Suprapubic skin (tissue), 4 donors: ENCODE measurements around the gene OPHN1. TPM values are rescaled to one million over a fixed set of nuclear protein-coding genes. Genes with fewer than 3 reads are reported as not detected.

ENCODE experiments used
- DNase-seq, 2 donors: peaks; one replicate each; pipeline ENCODE4 v3.0.0-alpha.2; 2019; ENCODE audit warnings: low spot score in 2 of 2
- H3K27ac ChIP-seq: fragments of 200-600 bp; sonication (generic); one replicate; pipeline ENCODE4 v1.5.1; 2019
- H3K27me3 ChIP-seq: fragments of 200-600 bp; sonication (generic); one replicate; pipeline ENCODE4 v1.5.1; 2019
- H3K36me3 ChIP-seq: fragments of 200-600 bp; sonication (generic); one replicate; pipeline ENCODE4 v1.5.1; 2019
- H3K4me1 ChIP-seq: fragments of 200-600 bp; sonication (generic); one replicate; pipeline ENCODE4 v1.5.1; 2019
- H3K4me3 ChIP-seq: fragments of 200-600 bp; sonication (generic); one replicate; pipeline ENCODE4 v1.5.1; 2019; ENCODE audit warnings: mild to moderate bottlenecking
- H3K9me3 ChIP-seq: fragments of 200-600 bp; sonication (generic); one replicate; pipeline ENCODE4 v1.5.1; 2019
- EP300 ChIP-seq: sonication (generic); formaldehyde crosslinking; IDR thresholded peaks from one replicate; pipeline ENCODE4 v1.6.1; 2017; ENCODE audit warnings: antibody characterized with exemption
- POLR2A ChIP-seq, 2 donors: fragments of 450-650 bp; IDR thresholded peaks; one replicate each; pipeline ENCODE4 v1.6.1; 2017; ENCODE audit warnings: antibody characterized with exemption in 2 of 2, mild to moderate bottlenecking in 2 of 2, moderate library complexity in 2 of 2
- POLR2AphosphoS5 ChIP-seq, 3 donors: sonication (generic); formaldehyde crosslinking; IDR thresholded peaks; one replicate each; pipeline ENCODE4 v1.6.1; 2017; ENCODE audit warnings: antibody characterized with exemption in 3 of 3
- WGBS: methylation state at CpG from one replicate; pipeline ENCODE4 v1.1.5; 2018; 5-methylcytosine and 5-hydroxymethylcytosine counted together
- total RNA-seq, 4 donors: library from RNA; depleted of rRNA; stranded (reverse); fragments of >200 nt; gene quantifications; one replicate each; pipeline ENCODE4 v1.1.0, GENCODE V29; 2016
- TF ChIP-seq, protein P1 (sequence below), 2 donors: fragments of 200-600 bp in 1 of 2; fragments of 450-650 bp in 1 of 2; sonication (generic) in 1 of 2; IDR thresholded peaks; one replicate each; pipeline ENCODE4 v1.5.1; 2016 to 2019; ENCODE audit warnings: antibody characterized with exemption in 2 of 2, mild to moderate bottlenecking in 1 of 2, moderate library complexity in 1 of 2

OPHN1 gene
- total RNA-seq, 4 donors from 2014 or later, result 4.5 to 16.0 (median 8.4) TPM

DNA sequence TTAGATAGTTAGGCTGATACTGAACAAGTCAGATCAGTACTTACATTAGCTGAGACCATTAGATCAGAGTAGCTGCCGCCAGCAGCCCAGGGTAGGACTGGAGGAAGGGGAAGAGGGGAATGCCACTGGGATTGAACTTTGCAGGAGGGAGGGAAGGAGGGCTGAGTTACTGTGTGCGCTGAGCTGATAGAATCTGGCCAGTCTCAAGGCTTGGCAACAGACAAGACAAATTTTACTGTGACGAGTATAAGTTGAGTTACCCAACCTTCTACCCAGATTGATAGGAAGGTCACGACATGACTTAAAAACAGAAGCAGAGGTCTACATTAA, 372.1 kb downstream of the OPHN1 start:
- H3K9me3 ChIP-seq, result no peaks in the 10 kb centered on the region
- WGBS, result 42% methylated on average over 4 of the region's 4 CpGs
- TF ChIP-seq EP300, result no peak
- TF ChIP-seq, protein P1, sequence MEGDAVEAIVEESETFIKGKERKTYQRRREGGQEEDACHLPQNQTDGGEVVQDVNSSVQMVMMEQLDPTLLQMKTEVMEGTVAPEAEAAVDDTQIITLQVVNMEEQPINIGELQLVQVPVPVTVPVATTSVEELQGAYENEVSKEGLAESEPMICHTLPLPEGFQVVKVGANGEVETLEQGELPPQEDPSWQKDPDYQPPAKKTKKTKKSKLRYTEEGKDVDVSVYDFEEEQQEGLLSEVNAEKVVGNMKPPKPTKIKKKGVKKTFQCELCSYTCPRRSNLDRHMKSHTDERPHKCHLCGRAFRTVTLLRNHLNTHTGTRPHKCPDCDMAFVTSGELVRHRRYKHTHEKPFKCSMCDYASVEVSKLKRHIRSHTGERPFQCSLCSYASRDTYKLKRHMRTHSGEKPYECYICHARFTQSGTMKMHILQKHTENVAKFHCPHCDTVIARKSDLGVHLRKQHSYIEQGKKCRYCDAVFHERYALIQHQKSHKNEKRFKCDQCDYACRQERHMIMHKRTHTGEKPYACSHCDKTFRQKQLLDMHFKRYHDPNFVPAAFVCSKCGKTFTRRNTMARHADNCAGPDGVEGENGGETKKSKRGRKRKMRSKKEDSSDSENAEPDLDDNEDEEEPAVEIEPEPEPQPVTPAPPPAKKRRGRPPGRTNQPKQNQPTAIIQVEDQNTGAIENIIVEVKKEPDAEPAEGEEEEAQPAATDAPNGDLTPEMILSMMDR (IDR thresholded peaks at IDR 0.05), result no peak
- no peak for TF ChIP-seq POLR2A (IDR thresholded peaks at IDR 0.05)
- no peak for TF ChIP-seq POLR2AphosphoS5 (IDR thresholded peaks at IDR 0.05)
- no peak overlapping the region for H3K27ac ChIP-seq
- peaks cover 5% of the 10 kb centered on the region for H3K4me1 ChIP-seq
- H3K4me3 ChIP-seq, result no peak overlapping the region
- no peaks in the 10 kb centered on the region for H3K27me3 ChIP-seq
- DNase-seq, result no peak
- no peaks in the 10 kb centered on the region for H3K36me3 ChIP-seq

DNA sequence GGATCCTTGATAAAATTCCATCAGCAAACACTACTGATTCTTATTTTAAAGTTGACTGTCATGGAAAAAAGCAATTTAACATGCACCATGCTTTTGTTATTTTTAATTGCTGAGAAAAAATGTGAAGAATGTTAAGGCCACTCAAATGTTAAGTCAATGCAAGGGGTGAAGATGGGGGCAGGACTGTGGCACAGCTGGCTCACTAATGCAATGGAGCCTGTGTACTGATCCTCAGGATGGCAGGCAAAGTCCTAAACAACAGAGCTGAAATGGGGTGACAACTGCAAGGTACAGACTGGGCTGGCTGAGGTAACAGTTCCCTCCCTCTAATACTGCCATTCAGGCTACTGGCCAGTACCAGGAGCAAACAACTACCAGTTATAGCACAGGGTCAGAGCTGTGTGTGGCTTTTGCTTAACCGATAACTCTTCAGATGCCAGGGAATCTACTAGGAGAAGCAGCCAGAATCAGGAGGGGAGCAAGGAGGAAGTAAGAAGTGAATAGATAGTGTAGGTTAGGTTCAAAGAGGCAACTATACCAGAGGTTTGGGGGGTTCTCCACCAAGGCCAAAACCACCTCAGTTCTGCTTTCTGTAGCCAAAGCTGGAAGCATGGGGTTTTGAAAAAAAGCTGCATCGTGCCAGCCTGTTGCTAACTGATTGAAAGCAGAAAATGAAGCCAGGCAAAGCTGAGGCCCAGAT, 372.6 kb downstream of the OPHN1 start:
- no peak for DNase-seq
- WGBS, result 36% methylated on average over 2 of the region's 2 CpGs
- Histone ChIP-seq H3K4me1 (peaks cover 5% of the 10 kb centered on the region), H3K36me3 (no peaks in the 10 kb centered on the region), H3K27ac (no peak overlapping the region), H3K9me3 (no peaks in the 10 kb centered on the region), H3K4me3 (no peak overlapping the region), H3K27me3 (no peaks in the 10 kb centered on the region)
- TF ChIP-seq POLR2AphosphoS5 (IDR thresholded peaks at IDR 0.05) (no peak), POLR2A (IDR thresholded peaks at IDR 0.05) (no peak), EP300 (no peak)
- TF ChIP-seq, protein P1 (IDR thresholded peaks at IDR 0.05), result no peak

DNA sequence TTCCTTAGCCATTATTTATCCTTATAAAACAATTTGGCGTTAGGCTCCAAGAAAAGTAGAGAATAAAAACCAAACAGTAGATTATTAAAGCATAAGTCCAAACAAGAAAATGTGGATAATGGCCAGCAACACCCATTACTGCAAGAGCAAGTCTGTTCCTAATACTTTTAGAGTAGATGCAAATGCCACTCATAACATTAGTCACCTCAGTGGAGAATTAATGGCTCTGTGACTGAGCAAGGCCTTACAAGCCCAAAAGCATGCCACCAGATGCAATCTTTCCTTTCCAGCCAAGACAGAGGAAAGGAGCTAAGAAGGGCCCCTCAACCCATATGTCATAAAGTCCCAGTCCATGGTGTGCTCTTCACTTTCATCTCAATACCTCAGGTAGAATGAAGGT, 373.8 kb downstream of the OPHN1 start:
- H3K27ac ChIP-seq, result no peak overlapping the region

DNA sequence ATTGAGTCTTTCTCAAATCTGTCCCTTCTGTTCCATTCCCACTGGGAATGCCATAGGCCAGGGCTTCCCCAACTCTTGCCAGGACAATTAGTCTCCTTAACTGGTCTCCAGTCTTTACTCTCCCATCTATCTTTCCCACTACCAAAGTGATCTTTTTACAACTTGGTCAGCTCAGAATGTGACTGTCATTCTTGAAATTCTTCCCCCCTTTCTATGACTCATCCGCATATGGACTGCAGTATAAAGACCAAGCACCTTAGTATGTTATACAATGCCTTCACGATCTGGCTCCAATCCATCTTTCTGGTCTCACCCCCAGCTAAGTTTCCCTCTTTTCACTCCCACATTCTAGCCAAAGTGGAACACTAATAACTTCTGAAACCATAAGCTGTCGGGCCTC, 383.8 kb downstream of the OPHN1 start:
- no peak for DNase-seq
- Histone ChIP-seq H3K36me3 (peaks cover 9% of the 10 kb centered on the region), H3K27ac (no peak overlapping the region), H3K4me1 (no peaks in the 10 kb centered on the region), H3K9me3 (no peaks in the 10 kb centered on the region), H3K4me3 (no peak overlapping the region), H3K27me3 (no peaks in the 10 kb centered on the region)
- 77% methylated on average over 3 of the region's 3 CpGs for WGBS
- TF ChIP-seq POLR2AphosphoS5 (IDR thresholded peaks at IDR 0.05), result no peak
- TF ChIP-seq, protein P1 (IDR thresholded peaks at IDR 0.05), result no peak
- no peak for TF ChIP-seq EP300
- no peak for TF ChIP-seq POLR2A (IDR thresholded peaks at IDR 0.05)

More for the DNA sequence above, 373.8 kb downstream of the OPHN1 start:
- H3K4me3 ChIP-seq, result no peak overlapping the region
- H3K9me3 ChIP-seq, result no peaks in the 10 kb centered on the region
- DNase-seq, result no peak
- no peaks in the 10 kb centered on the region for H3K27me3 ChIP-seq
- no peak for TF ChIP-seq EP300
- TF ChIP-seq POLR2AphosphoS5 (IDR thresholded peaks at IDR 0.05), result no peak
- TF ChIP-seq, protein P1 (IDR thresholded peaks at IDR 0.05), result no peak
- TF ChIP-seq POLR2A (IDR thresholded peaks at IDR 0.05), result no peak
- H3K36me3 ChIP-seq, result no peaks in the 10 kb centered on the region
- WGBS, result 74% methylated on average over 1 of the region's 1 CpG
- peaks cover 5% of the 10 kb centered on the region for H3K4me1 ChIP-seq

DNA sequence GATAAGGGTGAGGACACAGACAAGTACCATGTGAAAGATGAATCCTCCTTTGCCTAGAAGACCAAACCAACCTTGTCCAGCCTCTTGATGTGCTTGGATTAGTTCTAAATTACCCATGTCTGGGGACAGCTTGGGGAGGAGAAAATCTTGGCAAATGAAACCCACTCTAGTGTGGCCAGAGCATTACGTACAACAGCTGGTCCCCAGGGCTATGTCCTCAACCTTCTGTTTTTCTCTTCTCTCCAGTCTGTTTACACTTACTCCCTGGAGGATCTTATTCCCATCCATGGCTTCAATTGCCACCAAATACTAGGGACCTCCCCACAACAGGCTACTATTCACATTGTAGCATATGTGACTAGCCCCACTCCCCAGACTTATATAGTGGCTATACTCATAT, 384.5 kb downstream of the OPHN1 start:
- peaks cover 9% of the 10 kb centered on the region for H3K36me3 ChIP-seq
- H3K9me3 ChIP-seq, result no peaks in the 10 kb centered on the region
- DNase-seq, result no peak
- no peak overlapping the region for H3K4me3 ChIP-seq
- WGBS, result 88% methylated on average over 1 of the region's 1 CpG
- TF ChIP-seq POLR2A (IDR thresholded peaks at IDR 0.05) (no peak), POLR2AphosphoS5 (IDR thresholded peaks at IDR 0.05) (no peak), EP300 (no peak)
- TF ChIP-seq, protein P1 (IDR thresholded peaks at IDR 0.05), result no peak
- H3K27me3 ChIP-seq, result no peaks in the 10 kb centered on the region
- no peak overlapping the region for H3K27ac ChIP-seq
- H3K4me1 ChIP-seq, result no peaks in the 10 kb centered on the region
